Stimulated activated naive CD8-positive, alpha-beta T cell treated with anti-CD3 and anti-CD28 coated beads, Interleukin-15, Interleukin-2, amounts not matched to agents 100 U/mL and 50 U/mL, for 24 hours (primary cell): ENCODE measurements around the gene ZNF579.
A peak's percentile ranks its signal among the peaks of the same experiment; 100 is the strongest.

Source experiments
- ATAC-seq: fragments of 150-1000 bp; cut with Tn5 transposase; one replicate; pipeline ENCODE4 v1.10.0; 2021
- DNase-seq: peaks from one replicate; pipeline ENCODE4 v3.0.0; 2021

The ZNF579 gene, protein sequence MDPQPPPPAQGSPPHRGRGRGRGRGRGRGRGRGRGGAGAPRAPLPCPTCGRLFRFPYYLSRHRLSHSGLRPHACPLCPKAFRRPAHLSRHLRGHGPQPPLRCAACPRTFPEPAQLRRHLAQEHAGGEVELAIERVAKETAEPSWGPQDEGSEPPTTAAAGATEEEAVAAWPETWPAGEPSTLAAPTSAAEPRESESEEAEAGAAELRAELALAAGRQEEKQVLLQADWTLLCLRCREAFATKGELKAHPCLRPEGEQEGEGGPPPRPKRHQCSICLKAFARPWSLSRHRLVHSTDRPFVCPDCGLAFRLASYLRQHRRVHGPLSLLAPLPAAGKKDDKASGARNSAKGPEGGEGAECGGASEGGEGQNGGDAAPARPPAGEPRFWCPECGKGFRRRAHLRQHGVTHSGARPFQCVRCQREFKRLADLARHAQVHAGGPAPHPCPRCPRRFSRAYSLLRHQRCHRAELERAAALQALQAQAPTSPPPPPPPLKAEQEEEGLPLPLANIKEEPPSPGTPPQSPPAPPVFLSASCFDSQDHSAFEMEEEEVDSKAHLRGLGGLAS

GRCh38 chr19:55580628-55581144 is at the start of gene ZNF579:
Gene ZNF579, minus strand, starts transcription at chr19:55580848. Its CDS starts 1,209 bp downstream, at chr19:55579639.
- peak; percentile 90 for DNase-seq
- ATAC-seq, result peak; percentile 72

- DNase-seq (no peak), ATAC-seq (peak; percentile 60)
Measured at GRCh38 chr19:55626350-55626749, 45.7 kb upstream of the ZNF579 start.

DNA sequence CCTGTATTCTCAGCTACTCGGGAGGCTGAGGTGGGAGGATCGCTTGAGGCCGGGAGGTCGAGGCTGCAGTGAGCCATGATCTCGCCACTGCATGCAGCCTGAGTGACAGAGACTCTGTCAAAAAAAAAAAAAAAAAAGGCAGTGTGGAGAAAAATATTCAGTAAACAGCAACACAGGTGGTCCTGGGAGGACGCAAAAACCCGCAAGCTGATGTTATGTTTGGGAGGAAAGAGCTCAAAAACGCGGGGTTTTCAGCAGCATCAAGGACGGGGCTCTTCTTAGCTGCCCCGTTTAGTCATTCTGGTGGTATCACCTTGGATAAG is 44.3 kb upstream of the ZNF579 start:
- ATAC-seq (no peak), DNase-seq (no peak)

- DNase-seq (peak; percentile 97), ATAC-seq (peak; percentile 67)
Measured at GRCh38 chr19:55624109-55625003, 43.7 kb upstream of the ZNF579 start, which contains the start of gene ZNF784. Gene ZNF784, minus strand, starts transcription at chr19:55624566. Its CDS starts 5 bp downstream, at chr19:55624561.

GRCh38 chr19:55623561-55623960 is 42.9 kb upstream of the ZNF579 start:
- DNase-seq (no peak), ATAC-seq (no peak)

DNA sequence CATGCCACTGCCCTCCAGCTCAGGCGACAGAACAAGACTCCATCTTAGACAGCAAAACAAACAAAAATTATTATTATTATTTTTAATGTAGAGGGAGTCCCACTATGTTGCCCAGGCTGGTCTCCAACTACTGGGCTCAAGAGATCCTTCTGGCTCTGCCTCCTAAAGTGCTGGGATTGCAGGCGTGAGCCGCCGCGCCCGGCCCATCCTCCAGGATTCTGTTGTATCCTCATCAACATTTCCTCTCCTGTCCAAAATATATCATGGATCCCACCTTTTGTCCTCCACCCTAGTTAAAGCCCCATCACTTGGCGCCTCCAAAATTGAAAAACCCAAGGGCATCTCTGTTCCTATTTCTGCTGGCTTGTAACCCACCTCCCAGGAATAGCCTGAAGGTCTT is 42.5 kb upstream of the ZNF579 start:
- DNase-seq (no peak), ATAC-seq (no peak)

GRCh38 chr19:55622242-55622969 is 41.8 kb upstream of the ZNF579 start:
- DNase-seq (no peak), ATAC-seq (no peak)

DNA sequence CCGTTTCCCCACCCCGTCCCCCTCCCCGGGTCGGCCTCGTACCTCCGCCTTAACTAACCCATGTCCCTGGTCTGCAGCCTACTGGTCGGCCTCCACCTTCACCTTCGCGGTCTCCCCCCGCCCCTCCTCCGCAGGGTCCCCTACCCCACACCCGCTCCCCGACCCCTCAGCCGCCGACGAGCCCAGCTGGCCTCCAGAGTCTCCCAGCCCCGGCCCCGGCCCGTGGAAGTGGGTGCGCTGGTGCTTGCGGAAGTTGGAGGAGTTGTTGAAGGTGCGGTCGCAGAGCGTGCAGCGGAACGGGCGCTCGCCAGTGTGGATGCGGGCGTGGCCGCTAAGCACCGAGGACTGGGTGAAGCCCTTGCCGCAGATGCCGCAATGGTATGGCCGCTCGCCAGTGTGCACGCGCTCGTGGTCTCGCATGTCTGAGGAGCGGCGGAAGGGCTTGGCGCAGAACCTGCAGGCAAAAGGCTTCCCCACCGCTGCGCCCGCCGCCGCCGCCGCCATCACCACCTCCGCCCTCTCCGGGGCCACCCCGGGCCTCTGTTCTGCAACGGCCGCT is 41.1 kb upstream of the ZNF579 start:
- DNase-seq, result no peak

DNA sequence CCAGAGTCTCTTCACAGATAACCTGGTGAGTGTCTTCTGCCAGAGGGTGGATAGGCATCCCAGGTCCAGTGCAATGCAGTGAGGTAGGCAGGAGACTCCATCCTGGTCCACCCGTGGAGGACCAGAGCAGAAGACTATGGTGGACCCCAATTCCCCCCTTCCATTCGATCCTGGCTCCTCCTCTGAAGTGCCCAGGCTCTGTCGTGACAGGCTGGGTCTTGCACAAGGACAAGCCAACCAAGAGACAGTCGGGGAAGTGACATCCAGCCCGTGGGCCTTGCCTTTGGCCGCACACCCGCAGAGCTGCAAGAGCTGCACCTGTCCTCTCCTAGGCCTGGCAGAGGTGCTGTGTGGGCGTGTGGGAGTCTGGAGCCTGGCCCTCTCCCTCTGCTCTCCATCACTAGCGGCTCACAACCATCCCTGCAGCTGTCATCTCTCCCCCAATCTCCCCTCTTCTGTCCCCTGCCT is 40.6 kb upstream of the ZNF579 start:
- DNase-seq, result no peak
- ATAC-seq, result no peak

More for the DNA sequence above, 41.1 kb upstream of the ZNF579 start:
- no peak for ATAC-seq

DNA sequence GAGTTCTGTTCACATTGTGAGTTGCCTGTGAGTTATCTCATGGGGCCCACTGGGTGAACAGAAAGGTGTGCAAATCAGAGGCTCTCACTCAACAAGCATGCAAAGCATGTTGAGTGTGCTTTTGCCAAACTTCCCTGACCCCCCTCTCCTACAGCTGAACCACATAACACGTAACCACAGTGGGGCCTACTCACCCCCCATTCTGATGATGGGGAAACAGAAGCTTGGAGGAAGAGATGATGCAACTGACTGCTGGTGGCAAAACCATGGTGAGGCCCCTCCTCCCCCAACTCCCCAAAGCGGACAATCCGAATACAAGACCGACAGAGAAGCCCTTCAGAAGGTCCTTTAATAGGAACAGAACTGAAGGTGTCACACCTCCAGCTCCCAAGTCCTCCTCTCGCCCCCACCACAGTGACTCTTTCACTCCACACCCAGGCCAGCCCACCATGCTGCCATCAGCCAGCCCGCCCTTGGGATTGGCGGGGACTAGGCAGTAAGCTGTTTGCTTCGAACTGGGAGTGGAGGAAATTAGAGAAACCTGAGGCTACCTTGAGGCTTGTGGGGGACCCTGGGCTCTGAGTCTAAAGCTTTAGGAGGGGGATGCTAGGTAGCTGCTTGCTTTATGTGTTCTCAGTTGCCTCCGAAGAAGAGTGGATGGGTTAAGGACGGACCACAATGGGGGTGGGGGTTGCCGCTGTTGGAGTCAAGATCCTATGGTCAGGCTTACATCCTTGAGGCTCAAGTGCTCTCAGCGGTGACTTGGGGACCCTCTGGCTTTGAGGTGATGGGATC is 40.0 kb upstream of the ZNF579 start:
- DNase-seq (peak; percentile 52), ATAC-seq (peak; percentile 13)

GRCh38 chr19:55619286-55619685 is 38.6 kb upstream of the ZNF579 start:
- no peak for ATAC-seq
- DNase-seq, result no peak

DNA sequence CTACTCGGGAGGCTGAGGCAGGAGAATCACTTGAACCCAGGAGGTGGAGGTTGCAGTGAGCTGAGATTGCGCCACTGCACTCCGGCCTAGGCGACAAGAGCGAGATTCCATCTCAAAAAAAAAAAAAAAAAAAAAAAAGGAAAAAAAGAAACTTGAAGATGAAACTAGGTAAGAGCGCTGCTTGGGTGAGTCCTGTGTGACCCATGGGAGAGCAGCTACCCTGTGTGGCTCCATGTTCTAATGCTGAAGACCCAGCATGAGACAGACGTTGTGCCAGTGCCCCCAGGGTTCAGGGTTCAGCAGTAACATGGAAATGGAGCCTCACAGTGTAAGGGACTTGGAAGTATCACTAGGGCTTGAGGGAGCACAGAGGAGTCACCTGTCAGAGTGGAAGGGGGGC is 37.8 kb upstream of the ZNF579 start:
- ATAC-seq (no peak), DNase-seq (no peak)

- ATAC-seq, result no peak
- DNase-seq, result no peak
Measured at GRCh38 chr19:55617426-55617825, 36.8 kb upstream of the ZNF579 start.

- ATAC-seq (no peak), DNase-seq (no peak)
Measured at GRCh38 chr19:55616395-55616875, 35.8 kb upstream of the ZNF579 start.

GRCh38 chr19:55615543-55616394 is 35.1 kb upstream of the ZNF579 start:
- ATAC-seq, result no peak

GRCh38 chr19:55614711-55615542 is 34.3 kb upstream of the ZNF579 start:
- DNase-seq, result no peak
- ATAC-seq, result no peak

More at GRCh38 chr19:55615543-55616394, 35.1 kb upstream of the ZNF579 start:
- no peak for DNase-seq

DNA sequence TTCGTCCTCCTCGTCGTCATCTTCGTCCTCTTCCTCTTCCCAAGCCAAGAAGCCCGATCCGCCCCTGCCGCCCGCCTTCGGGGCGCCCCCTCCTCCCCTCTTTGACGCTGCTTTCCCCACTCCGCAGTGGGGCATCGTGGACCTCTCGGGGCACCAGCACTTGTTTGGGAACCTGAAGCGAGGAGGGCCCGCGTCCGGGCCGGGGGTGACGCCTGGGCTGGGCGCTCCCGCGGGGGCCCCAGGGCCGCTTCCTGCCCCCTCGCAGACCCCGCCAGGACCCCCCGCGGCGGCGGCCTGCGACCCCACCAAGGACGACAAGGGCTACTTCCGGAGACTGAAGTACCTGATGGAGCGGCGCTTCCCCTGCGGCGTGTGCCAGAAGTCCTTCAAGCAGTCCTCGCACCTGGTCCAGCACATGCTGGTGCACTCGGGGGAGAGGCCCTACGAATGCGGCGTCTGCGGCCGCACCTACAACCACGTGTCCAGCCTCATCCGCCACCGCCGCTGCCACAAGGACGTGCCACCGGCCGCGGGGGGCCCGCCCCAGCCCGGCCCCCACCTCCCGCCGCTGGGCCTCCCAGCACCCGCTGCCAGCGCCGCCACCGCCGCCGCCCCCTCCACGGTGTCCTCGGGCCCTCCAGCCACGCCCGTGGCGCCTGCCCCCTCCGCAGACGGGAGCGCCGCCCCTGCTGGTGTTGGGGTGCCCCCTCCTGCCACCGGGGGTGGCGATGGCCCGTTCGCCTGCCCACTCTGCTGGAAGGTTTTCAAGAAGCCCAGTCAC is 33.5 kb upstream of the ZNF579 start:
- DNase-seq (no peak), ATAC-seq (no peak)

DNA sequence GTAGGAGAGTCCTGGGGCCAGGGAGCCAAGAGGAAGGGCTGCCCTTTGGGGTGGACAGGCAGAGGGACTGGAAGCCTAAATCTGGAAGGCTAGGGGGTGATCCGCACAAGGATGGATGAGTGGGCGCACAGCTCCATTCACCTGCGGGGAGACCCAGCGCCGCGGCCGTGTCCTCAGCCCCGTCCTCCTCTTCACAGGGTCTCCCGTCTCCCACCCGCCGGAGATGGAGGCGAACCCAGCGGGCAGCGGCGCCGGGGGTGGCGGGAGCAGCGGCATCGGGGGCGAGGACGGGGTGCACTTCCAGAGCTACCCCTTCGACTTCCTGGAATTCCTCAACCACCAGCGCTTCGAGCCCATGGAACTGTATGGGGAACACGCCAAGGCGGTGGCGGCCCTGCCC is 32.7 kb upstream of the ZNF579 start:
- no peak for ATAC-seq
- no peak for DNase-seq
